GM12801 (cell line): ENCODE results near the gene VSTM4.

Source experiments
- TF ChIP-seq, protein P1 (sequence below): IDR thresholded peaks from one replicate; pipeline ENCODE4 v1.5.1; 2011; ENCODE audit warnings: control low read depth; ENCODE audit not compliant: insufficient read length; ENCODE audit errors: extremely low read depth

The VSTM4 gene

DNA sequence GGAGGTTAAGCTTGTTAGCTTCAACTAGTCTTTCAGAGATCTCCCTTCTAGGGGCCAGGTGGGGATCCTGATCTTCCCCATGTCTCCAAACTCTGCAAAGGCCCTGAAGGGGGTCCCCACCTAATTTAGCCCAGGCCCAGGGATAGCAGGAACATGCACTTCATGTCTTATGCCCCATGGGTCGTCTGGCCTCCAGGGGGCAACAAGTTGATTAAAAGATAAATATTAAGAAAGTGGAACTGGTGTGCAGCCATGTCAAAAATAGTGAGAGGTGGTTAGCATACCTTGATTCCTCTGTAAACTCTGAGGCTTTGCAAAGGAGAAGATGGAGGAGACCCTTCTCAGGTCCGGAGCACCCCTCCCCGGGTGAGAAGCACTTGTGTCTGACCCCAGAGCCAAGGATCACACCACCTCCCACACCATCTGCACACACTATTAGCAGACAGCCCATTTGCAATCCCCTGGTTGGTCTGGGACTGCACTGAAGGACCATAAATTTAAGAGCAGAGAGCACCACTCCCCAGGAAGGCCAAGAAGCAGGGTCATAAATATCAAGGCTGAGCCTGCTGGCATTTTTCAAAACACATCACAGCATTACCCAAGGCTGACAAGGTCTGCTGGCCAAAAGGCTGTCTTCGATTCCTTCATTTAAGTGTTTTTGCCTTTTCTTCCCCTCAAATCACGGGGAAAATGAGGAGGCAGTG, 131.5 kb downstream of the VSTM4 start:
- TF ChIP-seq, protein P1, sequence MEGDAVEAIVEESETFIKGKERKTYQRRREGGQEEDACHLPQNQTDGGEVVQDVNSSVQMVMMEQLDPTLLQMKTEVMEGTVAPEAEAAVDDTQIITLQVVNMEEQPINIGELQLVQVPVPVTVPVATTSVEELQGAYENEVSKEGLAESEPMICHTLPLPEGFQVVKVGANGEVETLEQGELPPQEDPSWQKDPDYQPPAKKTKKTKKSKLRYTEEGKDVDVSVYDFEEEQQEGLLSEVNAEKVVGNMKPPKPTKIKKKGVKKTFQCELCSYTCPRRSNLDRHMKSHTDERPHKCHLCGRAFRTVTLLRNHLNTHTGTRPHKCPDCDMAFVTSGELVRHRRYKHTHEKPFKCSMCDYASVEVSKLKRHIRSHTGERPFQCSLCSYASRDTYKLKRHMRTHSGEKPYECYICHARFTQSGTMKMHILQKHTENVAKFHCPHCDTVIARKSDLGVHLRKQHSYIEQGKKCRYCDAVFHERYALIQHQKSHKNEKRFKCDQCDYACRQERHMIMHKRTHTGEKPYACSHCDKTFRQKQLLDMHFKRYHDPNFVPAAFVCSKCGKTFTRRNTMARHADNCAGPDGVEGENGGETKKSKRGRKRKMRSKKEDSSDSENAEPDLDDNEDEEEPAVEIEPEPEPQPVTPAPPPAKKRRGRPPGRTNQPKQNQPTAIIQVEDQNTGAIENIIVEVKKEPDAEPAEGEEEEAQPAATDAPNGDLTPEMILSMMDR: no peak

DNA sequence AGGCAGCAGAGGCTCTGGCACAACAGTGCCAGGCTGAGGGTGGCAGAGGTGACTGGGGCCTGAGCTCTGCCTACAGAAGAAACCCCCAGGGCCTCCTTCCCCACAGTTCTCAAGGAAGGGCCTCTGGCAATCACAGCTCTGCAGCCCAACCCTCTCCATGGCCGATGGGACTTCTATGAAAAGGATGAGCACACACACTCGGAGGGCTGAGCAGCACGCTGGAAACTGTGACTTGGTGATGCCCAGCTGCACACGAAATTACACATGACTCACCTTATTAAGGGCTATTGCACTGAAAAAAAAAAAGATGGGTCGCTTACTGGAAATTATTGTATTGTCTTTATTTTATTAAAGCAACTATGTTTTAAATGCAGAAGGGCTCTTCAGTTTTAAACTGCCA, 132.7 kb downstream of the VSTM4 start:
- TF ChIP-seq, protein P1: no peak

DNA sequence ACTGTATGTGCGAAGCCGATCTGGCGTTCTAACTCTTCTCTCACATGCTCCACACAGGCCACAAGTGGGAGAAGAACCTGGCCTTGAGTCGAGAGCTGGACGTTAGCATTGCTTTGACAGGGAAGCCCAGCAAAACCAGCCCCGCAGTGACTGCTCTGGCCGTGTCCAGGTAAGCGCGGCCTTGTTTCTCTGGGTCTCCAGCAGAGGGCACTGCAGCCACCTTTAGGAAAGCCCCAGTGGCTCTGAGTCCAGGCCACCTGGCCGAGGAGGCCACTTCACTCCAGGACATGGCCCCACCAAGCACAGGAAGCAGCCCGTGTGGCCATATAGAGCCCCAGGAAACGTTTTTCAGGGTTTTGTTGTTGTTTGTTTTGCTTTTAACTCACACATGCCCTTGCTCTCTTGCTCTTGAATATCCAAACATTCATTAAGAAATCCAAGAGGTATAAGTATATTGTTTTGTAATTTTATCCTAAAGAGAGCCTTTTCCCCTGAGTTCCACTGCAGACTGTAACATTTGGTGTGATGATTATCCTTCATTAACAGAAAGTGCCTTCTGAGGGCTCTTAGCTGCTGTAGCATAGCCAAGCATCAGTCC, 133.9 kb downstream of the VSTM4 start:
- TF ChIP-seq, protein P1: no peak

DNA sequence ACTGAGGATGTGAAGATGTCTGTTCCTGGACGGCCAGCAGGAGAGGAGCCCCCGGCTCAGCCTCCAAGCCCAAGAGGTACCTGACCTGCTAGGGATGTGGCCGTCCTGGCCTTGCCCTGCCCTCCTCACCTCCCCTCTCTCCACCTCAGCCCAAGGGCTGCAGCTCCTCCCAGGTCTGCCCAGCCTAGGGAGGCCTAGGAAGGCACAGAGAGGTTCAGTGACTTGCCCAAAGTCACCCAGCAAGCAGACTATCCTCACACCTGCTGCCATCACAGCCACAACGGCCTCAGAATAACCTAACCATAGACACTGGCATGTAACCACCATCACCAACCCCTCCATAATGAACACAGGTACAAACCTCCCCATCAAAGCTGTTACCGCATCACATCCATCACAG, 137.0 kb downstream of the VSTM4 start:
- TF ChIP-seq, protein P1: no peak

DNA sequence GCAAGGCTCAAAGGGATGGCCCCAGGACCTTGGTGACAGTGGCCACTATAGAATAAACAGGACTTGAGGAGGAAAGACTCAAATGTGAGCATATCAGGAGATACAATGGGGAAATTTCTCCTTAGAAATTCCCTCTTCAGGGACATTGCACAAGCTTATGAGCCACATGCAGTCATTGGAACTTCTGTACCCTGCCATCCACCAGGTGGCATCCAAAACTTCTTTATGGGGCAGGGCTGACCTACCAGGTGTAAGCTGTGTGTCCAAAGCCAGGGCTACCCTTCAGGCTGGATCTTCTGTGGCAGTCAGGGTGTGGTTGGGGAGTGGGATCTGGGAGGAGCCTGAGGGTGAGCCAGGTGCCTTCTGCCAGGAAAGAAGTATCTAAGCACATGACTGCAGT, 139.1 kb downstream of the VSTM4 start:
- TF ChIP-seq, protein P1: no peak

DNA sequence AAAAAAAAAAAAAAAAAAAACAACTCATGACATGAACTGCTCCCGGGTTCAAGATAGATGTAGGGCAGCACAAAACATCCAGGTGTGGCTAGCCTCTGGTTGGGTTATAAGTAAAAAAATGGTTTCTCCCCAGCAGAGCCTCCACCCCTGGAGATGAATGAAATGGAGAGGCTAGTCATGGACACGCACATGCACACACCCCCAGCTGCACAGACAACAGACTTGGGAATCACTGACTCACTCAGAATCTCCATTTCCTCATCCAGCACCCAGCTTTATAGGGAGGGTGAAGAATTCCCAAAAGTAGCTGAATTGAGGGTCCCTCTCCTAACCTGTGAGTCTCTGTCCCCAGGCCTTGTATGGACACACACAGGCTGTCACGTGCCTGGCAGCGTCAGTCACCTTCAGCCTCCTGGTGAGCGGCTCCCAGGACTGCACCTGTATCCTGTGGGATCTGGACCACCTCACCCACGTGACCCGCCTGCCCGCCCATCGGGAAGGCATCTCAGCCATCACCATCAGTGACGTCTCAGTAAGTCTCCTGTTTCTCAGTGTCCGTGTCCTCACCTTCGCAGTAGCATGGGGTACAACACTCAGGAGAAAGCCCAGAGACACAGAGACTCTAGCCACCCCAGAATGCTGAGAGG, 140.7 kb downstream of the VSTM4 start:
- TF ChIP-seq, protein P1: no peak

DNA sequence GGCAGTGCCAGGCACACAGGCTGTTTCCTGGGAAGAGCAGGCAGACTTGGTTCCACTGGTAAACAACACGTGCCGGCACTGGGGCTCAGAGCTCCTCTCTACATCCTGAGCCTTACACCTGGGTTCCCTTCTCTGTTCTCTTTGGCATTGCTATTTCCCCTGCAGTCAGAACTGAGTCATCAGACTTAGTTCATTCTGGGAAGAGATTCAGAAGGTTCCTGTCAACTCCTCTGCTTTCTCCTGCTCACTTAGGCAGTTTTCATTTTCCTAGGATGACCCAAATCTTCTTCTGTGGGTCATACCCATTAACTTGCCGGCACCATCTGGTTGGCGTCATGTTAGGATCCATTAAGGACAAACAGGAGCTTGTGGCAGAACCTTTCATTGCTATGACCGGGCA, 142.3 kb downstream of the VSTM4 start:
- TF ChIP-seq, protein P1: no peak
